SU-DHL-6 (cell line): ENCODE data around the gene MAST4.

Experiments
- H2AFZ ChIP-seq: fragments of 200-600 bp; sonication (generic); 2 replicates; pipeline ENCODE4 v1.6.1; 2014; ENCODE audit warnings: low read depth, mild to moderate bottlenecking, moderate library complexity, mixed read lengths, antibody characterized with exemption, low read length; ENCODE audit not compliant: severe bottlenecking
- H3F3A ChIP-seq: fragments of 200-600 bp; shearing (Covaris generic); 2 replicates; pipeline ENCODE4 v1.6.0; 2016; ENCODE audit warnings: antibody characterized with exemption, mild to moderate bottlenecking; ENCODE audit not compliant: insufficient read depth
- H3K27ac ChIP-seq: fragments of 200-600 bp; sonication (generic); 2 replicates; pipeline ENCODE4 v1.5.1; 2016; ENCODE audit warnings: low read depth, mild to moderate bottlenecking, low read length, moderate library complexity, mixed read lengths
- H3K27me3 ChIP-seq: fragments of 200-600 bp; sonication (generic), shearing (Covaris generic); 2 replicates; pipeline ENCODE4 v1.6.0; 2014; ENCODE audit warnings: mild to moderate bottlenecking, low read length
- H3K36me3 ChIP-seq: fragments of 200-600 bp; sonication (generic); 2 replicates; pipeline ENCODE4 v1.6.1; 2014; ENCODE audit warnings: mild to moderate bottlenecking, low read length, mixed read lengths
- H3K4me2 ChIP-seq: fragments of 300-600, 200-600 bp; shearing (Covaris generic), sonication (generic); 2 replicates; pipeline ENCODE4 v1.6.0; 2014; ENCODE audit warnings: low read length, low read depth, mild to moderate bottlenecking; ENCODE audit not compliant: poor library complexity, severe bottlenecking
- H3K4me3 ChIP-seq: fragments of 200-600 bp; sonication (generic); 2 replicates; pipeline ENCODE4 v1.5.1; 2014; ENCODE audit warnings: antibody characterized with exemption, low read length, mild to moderate bottlenecking, mixed read lengths; ENCODE audit not compliant: insufficient read depth, poor library complexity, severe bottlenecking
- H3K79me2 ChIP-seq: fragments of 200-600 bp; sonication (generic); 2 replicates; pipeline ENCODE4 v1.6.1; 2014; ENCODE audit warnings: mild to moderate bottlenecking, low read length, moderate library complexity; ENCODE audit not compliant: insufficient read depth
- H3K9ac ChIP-seq: fragments of 200-600 bp; sonication (generic); 2 replicates; pipeline ENCODE4 v1.7.0; 2014; ENCODE audit warnings: mild to moderate bottlenecking, low read length
- H3K9me2 ChIP-seq: fragments of 200-600 bp; sonication (generic); replicated peaks from 2 replicates; pipeline ENCODE4 v1.6.1; 2014; ENCODE audit warnings: low read length; ENCODE audit not compliant: insufficient read depth
- H3K9me3 ChIP-seq: fragments of 200-600 bp; sonication (generic); 2 replicates; pipeline ENCODE4 v1.6.1; 2014; ENCODE audit warnings: low read length, mixed read lengths; ENCODE audit not compliant: insufficient read depth
- H4K20me1 ChIP-seq: fragments of 200-600 bp; sonication (generic); 2 replicates; pipeline ENCODE4 v1.6.1; 2014; ENCODE audit warnings: low read depth, mild to moderate bottlenecking, antibody characterized with exemption, low read length, moderate library complexity, mixed read lengths
- EZH2phosphoT487 ChIP-seq: fragments of 200-600 bp; sonication (generic), shearing (Covaris generic); conservative IDR thresholded peaks from 2 replicates; pipeline ENCODE4 v1.6.1; 2018; ENCODE audit warnings: mild to moderate bottlenecking, antibody characterized with exemption, low read length, moderate library complexity, mixed read lengths
- TF ChIP-seq, protein P1 (sequence below): fragments of 200-600 bp; sonication (generic); IDR thresholded peaks from one replicate; pipeline ENCODE4 v1.5.1; 2017; ENCODE audit warnings: antibody characterized with exemption, mild to moderate bottlenecking, low read length, moderate library complexity; ENCODE audit not compliant: insufficient read depth, poor library complexity, severe bottlenecking

Gene MAST4

DNA sequence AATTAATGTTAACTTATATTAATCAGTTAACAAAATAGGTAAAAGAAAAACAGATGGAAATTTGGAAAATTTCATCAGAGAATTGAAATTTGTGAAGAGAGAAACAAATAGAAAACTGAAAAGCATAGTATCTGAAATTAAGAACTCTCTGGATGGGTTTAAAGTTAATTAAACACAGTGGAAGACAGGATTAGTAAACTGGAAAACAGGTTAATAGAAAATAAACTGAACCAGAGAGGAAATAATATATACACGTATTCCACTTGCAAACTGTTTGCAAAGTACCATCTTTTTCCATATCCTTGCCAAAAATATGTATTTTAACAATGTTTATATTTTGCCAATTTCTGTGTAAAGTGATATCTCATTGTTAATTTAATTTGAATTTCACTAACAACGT, 342.9 kb downstream of the MAST4 start:
- no peak for TF ChIP-seq EZH2phosphoT487
- TF ChIP-seq, protein P1, sequence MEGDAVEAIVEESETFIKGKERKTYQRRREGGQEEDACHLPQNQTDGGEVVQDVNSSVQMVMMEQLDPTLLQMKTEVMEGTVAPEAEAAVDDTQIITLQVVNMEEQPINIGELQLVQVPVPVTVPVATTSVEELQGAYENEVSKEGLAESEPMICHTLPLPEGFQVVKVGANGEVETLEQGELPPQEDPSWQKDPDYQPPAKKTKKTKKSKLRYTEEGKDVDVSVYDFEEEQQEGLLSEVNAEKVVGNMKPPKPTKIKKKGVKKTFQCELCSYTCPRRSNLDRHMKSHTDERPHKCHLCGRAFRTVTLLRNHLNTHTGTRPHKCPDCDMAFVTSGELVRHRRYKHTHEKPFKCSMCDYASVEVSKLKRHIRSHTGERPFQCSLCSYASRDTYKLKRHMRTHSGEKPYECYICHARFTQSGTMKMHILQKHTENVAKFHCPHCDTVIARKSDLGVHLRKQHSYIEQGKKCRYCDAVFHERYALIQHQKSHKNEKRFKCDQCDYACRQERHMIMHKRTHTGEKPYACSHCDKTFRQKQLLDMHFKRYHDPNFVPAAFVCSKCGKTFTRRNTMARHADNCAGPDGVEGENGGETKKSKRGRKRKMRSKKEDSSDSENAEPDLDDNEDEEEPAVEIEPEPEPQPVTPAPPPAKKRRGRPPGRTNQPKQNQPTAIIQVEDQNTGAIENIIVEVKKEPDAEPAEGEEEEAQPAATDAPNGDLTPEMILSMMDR, result no peak
- no peaks in the 10 kb centered on the region for H3K9me2 ChIP-seq
- H3K27me3 ChIP-seq, result no peaks in the 10 kb centered on the region

DNA sequence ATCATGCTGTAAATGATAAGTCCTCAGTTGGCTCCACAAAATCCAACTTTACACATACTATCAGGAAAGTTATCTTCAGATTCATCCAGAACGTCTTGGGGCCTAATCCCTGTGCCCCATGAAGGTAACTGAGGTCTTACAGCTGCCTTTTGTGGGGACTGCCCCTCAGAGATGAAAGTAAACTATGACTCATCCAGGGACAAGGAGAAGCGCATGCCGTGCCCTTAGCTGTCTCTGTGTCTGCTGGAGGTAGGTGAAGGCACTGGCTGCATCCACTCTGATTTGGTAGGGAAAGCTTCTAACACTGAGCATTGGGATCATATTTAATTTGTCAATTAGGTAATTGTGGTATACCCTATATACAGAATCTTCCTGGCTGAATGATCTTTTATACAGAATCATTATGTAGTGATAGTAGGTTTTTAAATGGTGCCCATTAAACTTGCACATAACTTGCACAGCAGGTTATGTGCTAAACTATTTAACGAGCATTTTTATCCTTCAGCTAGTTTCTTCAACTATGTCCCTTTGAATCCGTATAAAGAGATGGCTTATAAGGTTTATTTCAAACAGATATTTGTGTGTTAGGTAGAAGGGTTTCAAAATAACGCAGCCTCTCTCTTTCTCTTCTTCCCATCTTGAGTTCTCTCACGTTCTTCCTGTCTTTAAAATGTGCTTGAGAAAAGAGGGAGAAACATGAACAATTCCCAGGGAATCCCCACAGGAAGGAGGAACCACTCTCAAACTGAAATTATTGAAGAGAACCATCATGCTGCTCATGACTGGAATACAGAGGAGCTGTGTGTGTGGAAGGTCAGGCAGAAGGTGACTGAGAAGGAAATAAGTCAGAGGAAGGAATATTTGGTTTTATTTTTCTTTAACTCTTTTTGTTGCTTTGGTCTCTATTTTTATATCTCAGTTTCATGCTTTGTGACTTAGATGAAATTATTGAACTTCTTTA, 349.5 kb downstream of the MAST4 start:
- Histone ChIP-seq H3K79me2 (no peaks in the 10 kb centered on the region), H3K27me3 (no peaks in the 10 kb centered on the region), H4K20me1 (no peaks in the 10 kb centered on the region), H3K36me3 (no peaks in the 10 kb centered on the region), H3K4me2 (no peak overlapping the region), H2AFZ (no peak overlapping the region), H3K9me2 (no peaks in the 10 kb centered on the region), H3K27ac (no peak overlapping the region), H3K9me3 (no peaks in the 10 kb centered on the region), H3K9ac (no peak overlapping the region), H3F3A (no peaks in the 10 kb centered on the region), H3K4me3 (no peak overlapping the region)
- TF ChIP-seq, protein P1, result no peak
- TF ChIP-seq EZH2phosphoT487, result no peak

More for the DNA sequence above, 342.9 kb downstream of the MAST4 start:
- H3K27ac ChIP-seq, result no peak overlapping the region
- no peak overlapping the region for H3K4me2 ChIP-seq
- no peak overlapping the region for H2AFZ ChIP-seq
- no peak overlapping the region for H3K9ac ChIP-seq
- no peaks in the 10 kb centered on the region for H3K36me3 ChIP-seq
- no peaks in the 10 kb centered on the region for H3F3A ChIP-seq
- no peaks in the 10 kb centered on the region for H3K9me3 ChIP-seq
- no peaks in the 10 kb centered on the region for H3K79me2 ChIP-seq
- H3K4me3 ChIP-seq, result no peak overlapping the region
- H4K20me1 ChIP-seq, result no peaks in the 10 kb centered on the region

DNA sequence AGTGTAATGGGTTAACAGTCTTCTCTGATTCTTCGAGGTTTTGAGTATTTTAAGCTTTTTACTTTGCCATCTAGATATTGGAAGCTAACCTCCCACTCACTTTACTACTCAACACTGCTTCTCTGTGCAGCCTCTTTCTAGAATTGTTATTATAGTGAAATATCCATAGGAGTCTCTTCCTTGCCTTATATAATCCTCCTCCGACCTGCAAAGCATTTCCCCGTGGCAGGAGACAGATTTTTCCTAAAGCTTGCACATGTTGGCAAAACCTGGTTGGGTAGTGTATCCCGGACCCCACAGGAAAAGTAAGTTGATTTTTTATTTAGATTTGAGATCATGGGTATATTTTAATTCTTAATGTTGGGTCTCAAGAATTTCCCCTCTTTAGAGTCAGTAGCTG, 351.3 kb downstream of the MAST4 start:
- TF ChIP-seq EZH2phosphoT487, result no peak
- TF ChIP-seq, protein P1, result no peak
- Histone ChIP-seq H3K36me3 (no peaks in the 10 kb centered on the region), H3K4me3 (no peak overlapping the region), H3K9ac (no peak overlapping the region), H4K20me1 (no peaks in the 10 kb centered on the region), H3K79me2 (no peaks in the 10 kb centered on the region), H3K9me2 (no peaks in the 10 kb centered on the region), H3F3A (no peaks in the 10 kb centered on the region), H3K27ac (no peak overlapping the region), H2AFZ (no peak overlapping the region), H3K9me3 (no peaks in the 10 kb centered on the region), H3K4me2 (no peak overlapping the region), H3K27me3 (no peaks in the 10 kb centered on the region)
